NB4 (cell line): ENCODE measurements around the gene HHATL.

Experiments
- MYC ChIP-seq: IDR thresholded peaks from 2 replicates; pipeline ENCODE4 v1.6.1; 2011; ENCODE audit warnings: low read depth, low read length
- POLR2A ChIP-seq: IDR thresholded peaks from 2 replicates; pipeline ENCODE4 v1.6.1; 2011; ENCODE audit warnings: mild to moderate bottlenecking; ENCODE audit not compliant: insufficient read length; ENCODE audit errors: extremely low read depth
- TF ChIP-seq, protein P1 (sequence below): IDR thresholded peaks from 2 replicates; pipeline ENCODE4 v1.6.1; 2011; ENCODE audit warnings: low read depth, low read length

- TF ChIP-seq POLR2A (no peak), MYC (no peak)
- TF ChIP-seq, protein P1, sequence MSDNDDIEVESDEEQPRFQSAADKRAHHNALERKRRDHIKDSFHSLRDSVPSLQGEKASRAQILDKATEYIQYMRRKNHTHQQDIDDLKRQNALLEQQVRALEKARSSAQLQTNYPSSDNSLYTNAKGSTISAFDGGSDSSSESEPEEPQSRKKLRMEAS = no peak
These were observed 6.0 kb downstream of the HHATL start for GRCh38 chr3:42696356-42697288.
